H9 (cell line): ENCODE measurements around the gene MAPK12. TPM values are rescaled to one million over a fixed set of nuclear protein-coding genes. Genes with fewer than 3 reads are reported as not detected.

Source experiments
- DNase-seq: peaks from one replicate; pipeline ENCODE4 v3.0.0-alpha.2; 2017
- H2AFZ ChIP-seq: one replicate; pipeline ENCODE4 v1.6.1; 2013; ENCODE audit warnings: mild to moderate bottlenecking, low read length, control low read depth, moderate library complexity
- H2AK5ac ChIP-seq: 2 replicates; pipeline ENCODE4 v1.6.1; 2013; ENCODE audit warnings: low read length, control low read depth, mixed read lengths; ENCODE audit not compliant: insufficient read length
- H2BK120ac ChIP-seq: one replicate; pipeline ENCODE4 v1.6.1; 2013; ENCODE audit warnings: low read depth, mild to moderate bottlenecking, low read length, control low read depth, inconsistent platforms; ENCODE audit not compliant: poor library complexity, severe bottlenecking
- H2BK12ac ChIP-seq: 2 replicates; pipeline ENCODE4 v1.6.1; 2013; ENCODE audit warnings: low read length, control low read depth, mixed read lengths, low read depth; ENCODE audit not compliant: insufficient read length
- H2BK15ac ChIP-seq: 2 replicates; pipeline ENCODE4 v1.6.1; 2013; ENCODE audit warnings: low read depth, low read length, control low read depth
- H2BK20ac ChIP-seq: one replicate; pipeline ENCODE4 v1.6.1; 2013; ENCODE audit warnings: low read depth, mild to moderate bottlenecking, low read length, control low read depth, inconsistent platforms; ENCODE audit not compliant: poor library complexity, severe bottlenecking
- H2BK5ac ChIP-seq: 2 replicates; pipeline ENCODE4 v1.6.1; 2013; ENCODE audit warnings: low read length, control low read depth, mixed read lengths; ENCODE audit not compliant: insufficient read length
- H3K14ac ChIP-seq: 2 replicates; pipeline ENCODE4 v1.6.1; 2013; ENCODE audit warnings: low read length, control low read depth; ENCODE audit not compliant: insufficient read depth
- H3K18ac ChIP-seq: 2 replicates; pipeline ENCODE4 v1.6.1; 2013; ENCODE audit warnings: low read depth, mild to moderate bottlenecking, mixed read lengths, low read length, control low read depth; ENCODE audit not compliant: insufficient read length
- H3K23ac ChIP-seq: 2 replicates; pipeline ENCODE4 v1.6.1; 2013; ENCODE audit warnings: low read length, control low read depth, mixed read lengths, low read depth; ENCODE audit not compliant: insufficient read length
- H3K23me2 ChIP-seq: 2 replicates; pipeline ENCODE4 v1.6.1; 2013; ENCODE audit warnings: low read depth, mild to moderate bottlenecking, mixed read lengths, low read length, control low read depth; ENCODE audit not compliant: insufficient read length, poor library complexity, severe bottlenecking
- H3K27ac ChIP-seq: 2 replicates; pipeline ENCODE4 v1.5.1; 2013; ENCODE audit warnings: low read length, control low read depth, mixed read lengths, low read depth; ENCODE audit not compliant: insufficient read length
- H3K27me3 ChIP-seq: 2 replicates; pipeline ENCODE4 v1.6.1; 2013; ENCODE audit warnings: low read length, control low read depth, inconsistent platforms; ENCODE audit not compliant: insufficient read depth
- H3K4ac ChIP-seq: 2 replicates; pipeline ENCODE4 v1.6.1; 2013; ENCODE audit warnings: low read depth, mild to moderate bottlenecking, control low read depth, inconsistent platforms, low read length, moderate library complexity
- H3K4me1 ChIP-seq: 2 replicates; pipeline ENCODE4 v1.6.1; 2013; ENCODE audit warnings: low read length, control low read depth, inconsistent platforms; ENCODE audit not compliant: insufficient read depth
- H3K4me2 ChIP-seq: 2 replicates; pipeline ENCODE4 v1.6.1; 2013; ENCODE audit warnings: low read length, control low read depth, mixed read lengths; ENCODE audit not compliant: insufficient read length, insufficient read depth
- H3K56ac ChIP-seq: 2 replicates; pipeline ENCODE4 v1.6.1; 2013; ENCODE audit warnings: low read depth, mild to moderate bottlenecking, mixed read lengths, low read length, control low read depth; ENCODE audit not compliant: insufficient read length
- H3K79me1 ChIP-seq: 2 replicates; pipeline ENCODE4 v1.6.1; 2013; ENCODE audit warnings: low read depth, mild to moderate bottlenecking, moderate library complexity, low read length, control low read depth, inconsistent platforms; ENCODE audit not compliant: insufficient read depth, poor library complexity, severe bottlenecking
- H3K79me2 ChIP-seq: 2 replicates; pipeline ENCODE4 v1.6.1; 2013; ENCODE audit warnings: low read length, control low read depth, inconsistent platforms; ENCODE audit not compliant: insufficient read depth
- H3K9ac ChIP-seq: 2 replicates; pipeline ENCODE4 v1.6.1; 2013; ENCODE audit warnings: low read length, control low read depth, mixed read lengths; ENCODE audit not compliant: insufficient read length; ENCODE audit errors: extremely low read depth
- H3K9me3 ChIP-seq: one replicate; pipeline ENCODE4 v1.6.1; 2013; ENCODE audit warnings: low read depth, low read length, inconsistent platforms; ENCODE audit not compliant: control insufficient read depth
- H3T11ph ChIP-seq: one replicate; pipeline ENCODE4 v1.6.1; 2013; ENCODE audit warnings: mild to moderate bottlenecking, low read length, control low read depth, inconsistent platforms
- H4K20me1 ChIP-seq: one replicate; pipeline ENCODE4 v1.6.1; 2013; ENCODE audit not compliant: control insufficient read depth, insufficient read length, insufficient read depth
- H4K5ac ChIP-seq: 2 replicates; pipeline ENCODE4 v1.6.1; 2013; ENCODE audit warnings: low read depth, mild to moderate bottlenecking, mixed read lengths, low read length, control low read depth; ENCODE audit not compliant: insufficient read length
- H4K8ac ChIP-seq: replicated peaks from 2 replicates; pipeline ENCODE4 v1.6.1; 2013; ENCODE audit warnings: low read length, control low read depth, mixed read lengths, low read depth; ENCODE audit not compliant: insufficient read length
- H4K91ac ChIP-seq: 2 replicates; pipeline ENCODE4 v1.6.1; 2013; ENCODE audit warnings: low read depth, mild to moderate bottlenecking, moderate library complexity, mixed read lengths, low read length, control low read depth; ENCODE audit not compliant: insufficient read length
- H3K27ac Mint-ChIP-seq, 3 experiments: 2 replicates in 2 of 3; 3 replicates in 1 of 3; pipeline ENCODE4 v1.8.0; 2020 to 2021; ENCODE audit warnings: mixed read lengths in 3 of 3, mild to moderate bottlenecking in 1 of 3, moderate library complexity in 1 of 3
- H3K27me3 Mint-ChIP-seq: 2 replicates; pipeline ENCODE4 v1.8.0; 2021; ENCODE audit warnings: low read depth, mild to moderate bottlenecking, moderate library complexity, mixed read lengths
- H3K36me3 Mint-ChIP-seq, 3 experiments: 2 replicates in 2 of 3; 3 replicates in 1 of 3; pipeline ENCODE4 v1.8.0; 2020 to 2021; ENCODE audit warnings: low read depth in 3 of 3, mixed read lengths in 3 of 3; ENCODE audit not compliant: insufficient read depth in 1 of 3
- H3K4me1 Mint-ChIP-seq, 2 experiments: 2 replicates each; pipeline ENCODE4 v1.8.0; 2020; ENCODE audit warnings: mixed read lengths in 2 of 2
- H3K4me3 Mint-ChIP-seq, 2 experiments: 2 replicates in 1 of 2; 3 replicates in 1 of 2; pipeline ENCODE4 v1.8.0; 2020 to 2021; ENCODE audit warnings: mild to moderate bottlenecking in 2 of 2, mixed read lengths in 2 of 2, moderate library complexity in 1 of 2
- H3K9me3 Mint-ChIP-seq, 2 experiments: 2 replicates in 1 of 2; 3 replicates in 1 of 2; pipeline ENCODE4 v1.8.0; 2020; ENCODE audit warnings: mild to moderate bottlenecking in 2 of 2, mixed read lengths in 2 of 2, moderate library complexity in 1 of 2
- CTCF ChIP-seq: fragments of 200-600 bp; sonication (generic); conservative IDR thresholded peaks from 3 replicates; pipeline ENCODE4 v1.8.0; 2021; ENCODE audit warnings: antibody characterized with exemption, mild to moderate bottlenecking
- WGBS: extraction: QIAGEN DNeasy Blood & Tissue Kit; methylation state at CpG from one replicate; pipeline ENCODE4 v1.1.7; 2013; ENCODE audit warnings: missing lambda C conversion rate, low lambda C conversion rate, mixed read lengths; ENCODE audit not compliant: insufficient read length; ENCODE audit errors: extremely low coverage; 5-methylcytosine and 5-hydroxymethylcytosine counted together
- total RNA-seq: library from RNA; stranded (reverse); gene quantifications from 2 replicates; pipeline ENCODE4 v1.2.1, GENCODE V29; 2021

MAPK12 gene
- total RNA-seq, 1 experiment from 2014 or later = 31.3 TPM

GRCh38 chr22:50246242-50247175 is 15.0 kb downstream of the MAPK12 start:
- H4K20me1 ChIP-seq = no peaks in the 10 kb centered on the region
- H2AK5ac ChIP-seq = no peak overlapping the region
- no peak for DNase-seq
- H3K4me3 Mint-ChIP-seq = peak overlapping the region; percentile 96 to 98
- H4K91ac ChIP-seq = no peak overlapping the region
- peaks cover 6% of the 10 kb centered on the region; the same call in 1 of the 2 replicates for H3K79me2 ChIP-seq
- H3K9me3 Mint-ChIP-seq = no peaks in the 10 kb centered on the region
- H3T11ph ChIP-seq = no peak overlapping the region
- H3K27ac ChIP-seq = no peak overlapping the region
- no peak; the same call in 2 of the 3 replicates for TF ChIP-seq CTCF
- H3K4me1 Mint-ChIP-seq = peaks cover 22 to 37% of the 10 kb centered on the region in 2 experiments
- H2BK15ac ChIP-seq = 0 out of 2 replicates have a peak overlapping the region, but pooled peaks have one; percentile 7
- peaks cover 31% of the 10 kb centered on the region for H3K23me2 ChIP-seq
- no peak overlapping the region for H3K23ac ChIP-seq
- H2BK12ac ChIP-seq = no peak overlapping the region
- no peak overlapping the region for H2BK120ac ChIP-seq
- H3K4me2 ChIP-seq = no peak overlapping the region
- no peaks in the 10 kb centered on the region for H3K27me3 ChIP-seq
- H3K36me3 Mint-ChIP-seq = peaks cover 0 to 16% (median 5%) of the 10 kb centered on the region in 3 experiments; a peak in 3 of 7 replicates
- no peak overlapping the region for H3K18ac ChIP-seq
- H3K9me3 ChIP-seq = no peaks in the 10 kb centered on the region
- peak overlapping the region in 1 of 3 experiments; percentile 86; a peak in 1 of 7 replicates for H3K27ac Mint-ChIP-seq
- no CpG with 5 or more reads among the region's 20 CpGs for WGBS
- H3K4me1 ChIP-seq = no peaks in the 10 kb centered on the region
- no peak overlapping the region for H4K8ac ChIP-seq
- H3K27me3 Mint-ChIP-seq = no peaks in the 10 kb centered on the region; the same call in 1 of the 2 replicates
- no peak overlapping the region for H2AFZ ChIP-seq
- no peak overlapping the region for H3K9ac ChIP-seq
- no peaks in the 10 kb centered on the region for H3K79me1 ChIP-seq
- no peak overlapping the region for H2BK20ac ChIP-seq
- no peak overlapping the region for H3K4ac ChIP-seq
- no peak overlapping the region for H4K5ac ChIP-seq
- no peak overlapping the region for H3K14ac ChIP-seq
- H2BK5ac ChIP-seq = no peak overlapping the region
- no peak overlapping the region for H3K56ac ChIP-seq
